Smooth muscle cell (in vitro differentiated cells): ENCODE measurements around the gene ATOH8. TPM values are rescaled to one million over a fixed set of nuclear protein-coding genes. Genes with fewer than 3 reads are reported as not detected.

Experiments
- DNase-seq: peaks from one replicate; lab custom pipeline; 2025; ENCODE audit not compliant: unreplicated experiment; lab: John Stamatoyannopoulos, UW
- H2AFZ ChIP-seq: fragments of 200-600 bp; sonication (generic); 2 replicates; pipeline ENCODE4 v1.6.0; 2016; ENCODE audit warnings: antibody characterized with exemption, low read depth, mild to moderate bottlenecking
- H3F3A ChIP-seq: fragments of 200-600 bp; sonication (generic); 2 replicates; pipeline ENCODE4 v1.6.0; 2017; ENCODE audit warnings: antibody characterized with exemption, low read depth
- H3K27ac ChIP-seq: fragments of 200-600 bp; sonication (generic); 2 replicates; pipeline ENCODE4 v1.5.1; 2016; ENCODE audit warnings: low read depth, mild to moderate bottlenecking
- H3K27me3 ChIP-seq: fragments of 200-600 bp; sonication (generic); 2 replicates; pipeline ENCODE4 v1.6.1; 2016; ENCODE audit warnings: low read depth, mild to moderate bottlenecking
- H3K36me3 ChIP-seq: fragments of 200-600 bp; sonication (generic); 2 replicates; pipeline ENCODE4 v1.5.1; 2016; ENCODE audit warnings: low read depth
- H3K4me1 ChIP-seq: fragments of 200-600 bp; sonication (generic); 2 replicates; pipeline ENCODE4 v1.5.1; 2016; ENCODE audit warnings: low read depth
- H3K4me2 ChIP-seq: fragments of 200-600 bp; sonication (generic); 2 replicates; pipeline ENCODE4 v1.6.0; 2016; ENCODE audit warnings: mild to moderate bottlenecking
- H3K4me3 ChIP-seq: fragments of 200-600 bp; sonication (generic); 2 replicates; pipeline ENCODE4 v1.5.1; 2016; ENCODE audit warnings: mild to moderate bottlenecking
- H3K79me2 ChIP-seq: fragments of 200-600 bp; sonication (generic); 2 replicates; pipeline ENCODE4 v1.6.0; 2016; ENCODE audit warnings: low read depth, mild to moderate bottlenecking
- H3K9ac ChIP-seq: fragments of 200-600 bp; sonication (generic); 2 replicates; pipeline ENCODE4 v1.6.0; 2016; ENCODE audit warnings: low read depth
- H3K9me3 ChIP-seq: fragments of 200-600 bp; sonication (generic); replicated peaks from 2 replicates; pipeline ENCODE4 v1.5.1; 2016; ENCODE audit warnings: low read depth
- H4K20me1 ChIP-seq: fragments of 200-600 bp; sonication (generic); 2 replicates; pipeline ENCODE4 v1.6.0; 2016; ENCODE audit warnings: low read depth
- WGBS: methylation state at CpG from one replicate; pipeline ENCODE4 v1.1.7; 2016; ENCODE audit warnings: low lambda C conversion rate; 5-methylcytosine and 5-hydroxymethylcytosine counted together
- polyA plus RNA-seq: library from polyadenylated mRNA; unstranded; fragments of >200 nt; fragmentation: Nextera tagmentation; extraction: Ambion mirVana; gene quantifications from 2 replicates; pipeline ENCODE4 v1.2.1, GENCODE V29; 2016
- total RNA-seq: library from RNA; depleted of rRNA; stranded (reverse); fragments of >200 nt; gene quantifications from 2 replicates; pipeline ENCODE4 v1.2.3, GENCODE V29; 2014
- TF ChIP-seq, protein P1 (sequence below): fragments of 200-600 bp; sonication (generic); IDR thresholded peaks from 2 replicates; pipeline ENCODE4 v1.5.1; 2017; ENCODE audit warnings: borderline replicate concordance, mild to moderate bottlenecking, antibody characterized with exemption; ENCODE audit not compliant: insufficient read depth, poor library complexity, severe bottlenecking

The ATOH8 gene
- total and polyA plus RNA-seq, 2 experiments from 2014 or later: 5.2 to 6.5 TPM

DNA sequence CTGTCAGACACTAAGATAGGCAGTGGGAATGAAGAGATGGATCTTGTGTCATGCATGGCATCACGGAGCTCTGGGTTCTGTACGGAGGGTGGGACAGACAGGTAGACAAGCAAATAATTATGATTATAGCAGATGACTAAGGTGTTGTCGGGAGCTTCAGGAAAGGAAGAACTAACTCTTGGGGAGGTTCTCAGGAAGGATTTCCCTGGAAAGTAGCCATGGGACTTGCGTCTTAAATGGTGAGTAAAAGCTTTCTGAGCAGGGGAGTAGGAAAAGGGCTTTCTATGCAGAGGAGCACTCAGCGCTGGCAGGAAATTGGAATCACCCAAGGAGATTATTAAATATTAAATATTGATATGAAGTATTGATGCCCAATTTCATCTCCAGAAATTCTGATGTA, 35.5 kb downstream of the ATOH8 start:
- no peak for DNase-seq
- Histone ChIP-seq H3K9ac (no peak overlapping the region), H3K9me3 (no peaks in the 10 kb centered on the region), H3K4me3 (no peak overlapping the region), H3K79me2 (no peaks in the 10 kb centered on the region), H3K36me3 (no peaks in the 10 kb centered on the region), H4K20me1 (no peaks in the 10 kb centered on the region), H3F3A (no peaks in the 10 kb centered on the region), H2AFZ (no peak overlapping the region), H3K27ac (no peak overlapping the region), H3K4me1 (no peaks in the 10 kb centered on the region), H3K27me3 (no peaks in the 10 kb centered on the region), H3K4me2 (no peak overlapping the region)
- TF ChIP-seq, protein P1, sequence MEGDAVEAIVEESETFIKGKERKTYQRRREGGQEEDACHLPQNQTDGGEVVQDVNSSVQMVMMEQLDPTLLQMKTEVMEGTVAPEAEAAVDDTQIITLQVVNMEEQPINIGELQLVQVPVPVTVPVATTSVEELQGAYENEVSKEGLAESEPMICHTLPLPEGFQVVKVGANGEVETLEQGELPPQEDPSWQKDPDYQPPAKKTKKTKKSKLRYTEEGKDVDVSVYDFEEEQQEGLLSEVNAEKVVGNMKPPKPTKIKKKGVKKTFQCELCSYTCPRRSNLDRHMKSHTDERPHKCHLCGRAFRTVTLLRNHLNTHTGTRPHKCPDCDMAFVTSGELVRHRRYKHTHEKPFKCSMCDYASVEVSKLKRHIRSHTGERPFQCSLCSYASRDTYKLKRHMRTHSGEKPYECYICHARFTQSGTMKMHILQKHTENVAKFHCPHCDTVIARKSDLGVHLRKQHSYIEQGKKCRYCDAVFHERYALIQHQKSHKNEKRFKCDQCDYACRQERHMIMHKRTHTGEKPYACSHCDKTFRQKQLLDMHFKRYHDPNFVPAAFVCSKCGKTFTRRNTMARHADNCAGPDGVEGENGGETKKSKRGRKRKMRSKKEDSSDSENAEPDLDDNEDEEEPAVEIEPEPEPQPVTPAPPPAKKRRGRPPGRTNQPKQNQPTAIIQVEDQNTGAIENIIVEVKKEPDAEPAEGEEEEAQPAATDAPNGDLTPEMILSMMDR: no peak
- 95% methylated on average over 5 of the region's 5 CpGs for WGBS

DNA sequence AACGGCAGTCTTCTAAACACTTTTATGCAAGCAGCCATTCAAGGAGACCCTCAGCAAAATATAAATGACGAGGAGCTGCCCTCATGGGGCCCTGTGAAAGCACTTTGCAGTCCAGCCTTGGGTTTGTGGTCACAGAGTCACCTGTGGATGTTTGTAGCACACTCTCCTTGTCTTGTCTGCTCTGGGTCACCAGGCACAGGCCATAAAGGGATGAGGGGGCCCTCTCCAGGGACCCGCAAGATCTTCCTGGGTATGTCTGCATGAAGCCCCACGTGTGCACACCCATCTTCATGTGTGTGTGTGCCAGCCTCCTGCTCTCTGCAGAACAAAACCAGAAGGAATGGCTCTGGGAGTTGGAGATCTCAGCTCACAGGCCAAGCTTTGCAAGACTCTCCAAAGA, 36.2 kb downstream of the ATOH8 start:
- WGBS: 95% methylated on average over 4 of the region's 4 CpGs
- DNase-seq: no peak
- Histone ChIP-seq H3K9me3 (no peaks in the 10 kb centered on the region), H3K27me3 (no peaks in the 10 kb centered on the region), H3K79me2 (no peaks in the 10 kb centered on the region), H3K4me2 (no peak overlapping the region), H3K9ac (no peak overlapping the region), H3K4me1 (no peaks in the 10 kb centered on the region), H2AFZ (no peak overlapping the region), H3F3A (no peaks in the 10 kb centered on the region), H3K4me3 (no peak overlapping the region), H4K20me1 (no peaks in the 10 kb centered on the region), H3K27ac (no peak overlapping the region), H3K36me3 (no peaks in the 10 kb centered on the region)
- TF ChIP-seq, protein P1: no peak

GRCh38 chr2:85790499-85791188, 36.9 kb downstream of the ATOH8 start:
- no peaks in the 10 kb centered on the region for H3K27me3 ChIP-seq
- H3K4me2 ChIP-seq: no peak overlapping the region
- H3K36me3 ChIP-seq: no peaks in the 10 kb centered on the region
- no peak overlapping the region for H3K9ac ChIP-seq
- no peaks in the 10 kb centered on the region for H3K9me3 ChIP-seq
- no peaks in the 10 kb centered on the region for H4K20me1 ChIP-seq
- no peak for DNase-seq
- TF ChIP-seq, protein P1: no peak
- no peak overlapping the region for H3K27ac ChIP-seq
- no peak overlapping the region for H3K4me3 ChIP-seq
- H3K4me1 ChIP-seq: no peaks in the 10 kb centered on the region
- no peak overlapping the region for H2AFZ ChIP-seq
- WGBS: 89% methylated on average over 12 of the region's 12 CpGs
- H3F3A ChIP-seq: no peaks in the 10 kb centered on the region
- no peaks in the 10 kb centered on the region for H3K79me2 ChIP-seq
